Measurements from ENCODE around the gene MEIS1.
"Not testable (repeated sequence)": the region's sequence is repeated elsewhere in the genome, so short reads cannot be mapped to it uniquely, and the experiment has no call there.

Gene MEIS1

DNA sequence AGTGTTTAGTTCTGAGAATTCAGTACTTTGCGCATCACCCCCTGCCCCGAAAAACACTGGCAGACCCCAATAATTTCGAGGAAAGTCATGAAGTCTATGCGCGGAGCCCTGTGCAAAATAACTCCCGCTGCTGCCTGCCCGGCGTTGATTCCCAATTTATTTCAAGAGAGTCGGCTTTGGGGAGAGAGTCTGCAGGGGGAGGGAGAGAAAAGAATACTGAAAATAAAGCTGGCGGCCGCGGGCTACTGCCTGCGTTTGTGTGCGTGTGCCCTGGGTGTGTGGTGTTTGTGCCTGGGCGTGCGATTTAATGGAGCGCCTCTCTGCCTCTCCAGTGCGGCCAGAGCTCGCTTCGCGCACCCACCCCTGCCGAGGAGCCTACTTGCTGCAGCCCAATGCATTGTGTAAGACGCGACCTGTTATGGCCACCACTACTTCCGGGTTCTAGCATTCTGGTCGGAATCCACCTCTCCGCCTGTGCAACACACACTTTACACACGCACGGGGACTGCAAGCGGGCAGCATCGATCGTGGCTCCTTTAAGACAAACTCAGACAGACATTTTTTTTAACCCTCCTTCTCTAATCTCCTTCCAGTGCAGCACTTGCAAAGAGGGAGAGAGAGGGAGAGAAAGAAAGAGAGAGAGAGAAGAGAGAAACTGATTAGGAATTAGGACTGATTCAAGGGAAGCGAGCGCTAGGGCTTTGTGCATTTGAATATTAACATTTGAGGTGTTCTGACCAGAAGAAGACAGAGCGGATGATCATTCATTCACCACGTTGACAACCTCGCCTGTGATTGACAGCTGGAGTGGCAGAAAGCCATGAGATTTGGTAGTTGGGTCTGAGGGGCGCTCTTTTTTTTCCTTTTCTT is at the start of gene MEIS1:
Gene MEIS1, plus strand, starts transcription at position 447 of the 870 bp plus-strand sequence. CDS start 732 bp downstream, outside the sequence.
- no peak for DNase-seq (ENCODE audit: low read depth)

- DNase-seq (ENCODE audit: low read depth) = no peak
Measured at GRCh38 chr2:66387016-66387753, 47.7 kb upstream of the MEIS1 start.

GRCh38 chr2:66389651-66390131 is 45.2 kb upstream of the MEIS1 start:
- no peak for DNase-seq (ENCODE audit: low read depth)

DNA sequence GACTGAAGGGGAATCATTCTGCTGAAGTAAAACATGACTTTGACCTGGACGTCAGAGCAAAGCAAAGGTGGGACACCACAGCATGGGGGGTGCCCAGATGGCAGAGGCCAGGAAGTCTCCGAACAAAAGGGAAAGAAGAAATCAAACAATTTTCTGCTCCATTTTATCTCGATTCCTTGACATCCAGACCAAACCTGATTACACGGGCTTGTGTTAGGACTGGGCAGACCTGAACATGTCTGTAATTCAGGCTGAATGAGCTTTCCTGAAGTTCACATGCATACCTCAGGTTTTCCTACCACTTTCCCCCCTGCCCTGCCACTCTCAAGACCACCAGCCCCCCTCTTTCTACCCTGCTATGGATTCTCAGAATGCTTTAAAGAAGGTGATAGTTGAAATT is 44.8 kb upstream of the MEIS1 start:
- no peak for DNase-seq (ENCODE audit: low read depth)

- DNase-seq (ENCODE audit: low read depth) = no peak
Measured at GRCh38 chr2:66390811-66391210, 44.1 kb upstream of the MEIS1 start.

DNA sequence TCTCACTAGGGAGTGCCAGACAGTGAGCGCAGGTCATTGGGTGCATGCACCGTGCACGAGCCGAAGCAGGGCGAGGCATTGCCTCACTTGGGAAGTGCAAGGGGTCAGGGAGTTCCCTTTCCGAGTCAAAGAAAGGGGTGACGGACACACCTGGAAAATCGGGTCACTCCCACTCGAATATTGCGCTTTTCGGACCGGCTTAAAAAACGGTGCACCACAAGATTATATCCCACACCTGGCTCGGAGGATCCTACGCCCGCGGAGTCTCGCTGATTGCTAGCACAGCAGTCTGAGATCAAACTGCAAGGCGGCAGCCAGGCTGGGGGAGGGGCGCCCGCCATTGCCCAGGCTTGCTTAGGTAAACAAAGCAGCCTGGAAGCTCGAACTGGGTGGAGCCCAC is 43.7 kb upstream of the MEIS1 start:
- not testable (repeated sequence) for DNase-seq (ENCODE audit: low read depth)

- DNase-seq (ENCODE audit: low read depth) = no peak
Measured at GRCh38 chr2:66405473-66405872, 29.5 kb upstream of the MEIS1 start.

DNA sequence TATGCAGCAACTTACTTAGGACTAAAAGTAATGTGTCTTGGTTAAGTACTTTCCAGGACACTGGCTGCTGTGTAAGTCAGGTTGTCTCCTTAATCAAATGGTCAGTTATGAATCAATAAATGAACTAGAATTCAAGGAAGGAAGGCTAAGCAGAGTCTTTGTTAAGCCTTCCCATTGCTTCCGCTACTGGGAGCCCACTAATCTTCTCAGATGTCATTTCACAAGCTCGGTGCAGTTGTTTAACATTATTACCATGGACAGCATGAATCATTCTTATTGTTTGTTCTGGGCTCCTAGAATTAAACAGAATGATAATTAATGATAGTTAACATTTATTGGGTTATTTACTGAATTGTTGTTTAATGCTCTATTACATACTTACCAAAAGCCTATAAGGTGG is 26.0 kb upstream of the MEIS1 start:
- DNase-seq (ENCODE audit: low read depth) = no peak

DNA sequence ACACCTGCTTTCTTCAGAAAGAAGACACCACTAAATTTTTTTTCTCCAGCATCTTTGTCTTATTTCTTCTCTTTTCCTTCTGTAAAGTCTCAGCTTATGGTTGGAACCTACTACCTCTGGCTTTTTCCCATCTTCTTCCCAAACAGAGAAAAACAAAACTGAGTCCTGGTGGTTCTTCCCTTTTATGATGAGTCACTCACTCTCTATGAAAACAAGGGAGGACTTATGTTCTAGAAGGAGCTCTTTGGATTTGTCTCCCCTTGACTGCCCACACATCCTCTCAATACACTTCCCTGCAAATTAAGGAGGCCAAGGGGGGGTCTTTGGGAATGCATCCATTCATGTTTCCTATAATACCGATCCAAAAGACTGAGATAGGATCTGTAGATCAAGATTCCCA is 22.1 kb upstream of the MEIS1 start:
- DNase-seq (ENCODE audit: low read depth) = no peak

DNA sequence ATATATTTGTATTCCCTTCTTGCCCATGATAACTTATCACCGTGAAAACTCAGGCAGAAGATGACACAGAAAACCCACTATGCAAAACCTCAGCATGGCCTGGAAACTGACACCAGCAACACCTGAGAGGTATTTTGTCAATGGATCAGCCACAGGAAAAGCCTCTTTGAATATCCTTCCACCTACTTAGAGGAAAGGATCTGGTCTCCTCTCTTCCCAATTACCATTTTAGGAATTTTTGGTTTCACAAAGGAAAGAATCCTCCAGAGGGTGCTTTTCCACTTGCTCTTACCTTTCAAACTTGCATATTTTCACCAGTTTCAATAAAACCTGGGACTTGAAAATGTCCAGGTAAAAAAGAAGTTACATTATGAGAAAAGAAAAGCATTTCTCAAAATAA is 20.0 kb upstream of the MEIS1 start:
- no peak for DNase-seq (ENCODE audit: low read depth)

GRCh38 chr2:66418381-66418780 is 16.5 kb upstream of the MEIS1 start:
- no peak for DNase-seq (ENCODE audit: low read depth)

- no peak for DNase-seq (ENCODE audit: low read depth)
Measured at GRCh38 chr2:66421612-66422011, 13.3 kb upstream of the MEIS1 start.

- DNase-seq (ENCODE audit: low read depth) = no peak
Measured at GRCh38 chr2:66423391-66424124, 11.4 kb upstream of the MEIS1 start.

DNA sequence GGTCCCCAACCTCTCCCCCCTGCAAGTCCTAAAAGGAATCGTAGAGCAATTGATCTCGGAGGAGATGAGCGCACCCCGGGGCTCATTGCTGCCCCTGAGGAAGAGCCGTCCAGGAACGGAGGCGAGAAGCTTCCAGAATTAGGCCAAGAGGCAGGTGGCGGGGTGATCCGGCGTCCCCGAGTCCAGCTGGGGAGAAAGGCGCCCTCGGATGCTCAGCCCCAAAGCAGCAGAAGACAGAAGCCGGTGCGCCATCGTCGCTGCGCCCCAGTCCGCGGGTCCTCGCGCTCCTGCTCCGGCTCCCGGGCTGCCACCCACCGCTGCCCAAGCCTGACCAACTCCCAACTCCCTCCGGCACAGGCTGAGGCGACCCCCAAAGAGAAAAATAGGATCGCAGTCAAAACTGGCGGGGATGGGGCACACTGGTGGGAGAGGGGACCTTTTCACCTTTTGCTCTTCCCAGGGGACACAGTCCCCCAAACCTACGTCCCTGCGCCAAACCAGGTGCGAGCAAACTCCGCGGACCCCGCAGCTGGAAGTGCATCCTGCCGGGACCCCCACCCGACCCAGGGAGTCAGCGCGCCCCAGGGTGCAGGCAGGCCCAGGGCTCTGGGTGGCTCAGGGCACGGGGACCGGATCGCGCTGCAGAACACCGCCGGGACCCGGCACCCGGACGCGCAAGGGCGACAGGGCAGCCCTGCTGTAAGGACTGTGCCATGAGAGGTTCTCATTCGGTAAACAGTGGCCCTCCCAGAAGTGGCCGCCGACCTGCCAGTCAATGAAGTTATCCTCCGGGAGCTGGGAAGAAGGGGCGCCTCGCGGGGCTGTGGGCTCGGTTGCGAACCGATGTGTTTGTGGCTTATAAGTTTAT is 8.4 kb upstream of the MEIS1 start:
- DNase-seq (ENCODE audit: low read depth) = no peak

GRCh38 chr2:66427300-66427699 is 7.6 kb upstream of the MEIS1 start:
- DNase-seq (ENCODE audit: low read depth) = no peak

DNA sequence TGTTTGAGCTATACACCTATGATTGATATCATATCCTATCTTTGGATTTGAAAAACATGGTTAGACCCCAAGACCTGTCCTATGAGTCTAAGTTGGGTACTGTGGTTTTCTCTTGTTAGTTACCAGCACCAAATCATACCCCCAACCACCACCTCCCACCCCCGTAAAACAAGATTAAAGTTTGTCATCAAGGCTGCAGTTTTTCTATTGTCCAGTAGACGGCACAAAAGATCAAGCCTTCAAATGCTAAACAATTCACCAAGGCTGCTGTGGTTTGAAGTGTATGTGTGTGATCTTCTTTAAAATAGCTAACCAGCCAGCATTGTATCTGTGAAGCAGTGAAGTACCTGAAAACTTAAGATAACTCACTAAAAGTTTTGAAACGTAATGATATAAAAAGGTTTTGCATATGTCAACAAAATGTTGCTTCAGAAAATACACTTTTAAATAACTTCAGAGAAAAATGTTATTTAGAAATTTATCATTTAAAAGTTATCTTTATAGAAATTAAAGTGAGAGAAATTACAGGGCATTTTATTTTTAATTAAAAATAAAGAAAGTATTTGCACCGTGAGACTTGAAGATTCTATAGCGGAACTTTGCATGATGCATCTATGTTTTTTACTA is 5.8 kb upstream of the MEIS1 start:
- DNase-seq (ENCODE audit: low read depth) = no peak

DNA sequence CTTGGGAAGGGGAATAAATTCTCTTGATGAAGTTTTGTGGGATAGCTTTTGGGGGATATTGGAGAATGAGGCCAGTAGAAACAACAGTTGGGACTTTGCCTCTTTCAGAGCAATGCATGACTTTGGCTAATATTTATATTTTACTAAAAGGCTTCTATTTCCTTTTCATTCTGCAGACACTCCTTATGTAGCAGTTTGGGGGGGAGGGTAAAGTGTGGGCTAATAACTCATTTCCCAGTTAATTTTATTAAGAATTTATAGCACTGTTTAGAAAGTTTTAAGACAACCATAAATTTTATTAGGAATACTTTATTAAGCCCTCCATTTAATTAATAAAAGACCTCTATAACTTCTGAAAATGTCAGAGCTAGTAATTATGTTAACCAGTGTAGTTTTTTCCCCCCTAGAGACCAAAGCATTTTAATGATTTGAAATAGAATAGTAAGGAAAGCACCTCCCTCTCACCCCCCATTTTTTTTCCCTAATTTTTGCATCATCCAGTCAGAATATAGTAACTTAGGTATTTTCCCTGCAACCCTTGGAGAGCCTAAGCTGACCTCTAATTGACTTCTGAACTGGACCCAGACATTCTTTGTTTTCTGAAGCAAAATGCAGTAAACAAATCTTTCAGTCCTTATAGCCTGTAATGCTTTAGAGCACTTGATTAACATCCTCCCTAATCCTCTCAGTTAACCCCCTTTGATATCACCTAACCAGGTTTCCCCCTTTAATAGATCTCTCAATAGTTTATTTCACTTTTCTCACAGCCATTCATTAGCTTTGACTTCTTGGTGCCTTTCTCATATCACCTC is 5.0 kb upstream of the MEIS1 start:
- DNase-seq (ENCODE audit: low read depth) = no peak

DNA sequence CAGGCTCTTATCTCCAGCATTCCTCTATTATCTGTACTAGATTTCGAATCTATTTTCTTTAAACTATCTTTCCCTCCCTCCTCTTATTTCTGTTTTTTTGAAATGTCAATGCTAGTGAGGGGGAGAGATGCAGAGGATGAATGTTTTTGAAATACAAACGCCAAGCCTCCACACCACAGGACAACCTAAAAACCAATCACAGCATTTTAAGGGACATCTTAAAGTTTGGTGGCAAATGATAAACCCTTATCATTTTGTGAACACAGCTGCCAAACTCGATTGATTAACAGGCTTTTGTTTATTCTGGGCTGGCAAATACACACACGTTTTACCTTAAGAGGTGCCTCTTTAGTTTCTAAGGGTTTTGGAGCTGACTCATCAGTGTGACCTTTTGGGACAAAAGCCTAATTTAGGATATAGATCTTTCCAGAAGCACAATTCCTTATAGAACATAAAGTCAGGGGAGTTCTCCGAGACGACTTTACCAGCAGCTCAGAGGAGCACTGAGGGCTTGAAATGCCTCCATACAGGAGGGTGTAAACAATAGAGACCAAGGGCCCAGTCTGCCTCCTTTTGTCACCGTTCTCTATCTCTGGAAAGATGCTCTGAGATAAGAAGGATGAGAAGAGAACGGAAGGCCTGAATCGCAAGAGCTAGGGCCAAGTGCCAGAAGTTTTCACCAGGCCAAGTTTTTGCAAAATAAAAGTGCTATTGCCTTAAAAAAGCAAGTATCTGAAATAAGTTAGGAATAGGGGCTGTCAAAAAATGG is 4.2 kb upstream of the MEIS1 start:
- no peak for DNase-seq (ENCODE audit: low read depth)

DNA sequence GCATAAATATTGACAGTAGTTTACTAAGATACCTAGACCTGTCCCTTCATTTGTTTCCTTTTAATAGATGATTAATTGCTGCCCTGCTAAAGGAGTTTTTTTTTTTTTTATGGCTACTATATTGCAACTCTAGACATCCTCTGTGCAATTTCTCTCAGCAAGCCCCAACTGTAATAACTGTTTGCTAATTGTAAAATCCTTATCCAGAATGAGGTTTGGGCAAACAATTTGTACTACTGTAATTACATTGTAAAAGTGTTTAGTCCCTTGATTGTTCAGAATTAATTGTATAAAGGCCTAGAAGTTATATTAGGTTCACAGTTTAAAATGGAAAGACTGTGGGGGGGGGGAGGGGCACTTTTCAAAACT is 3.7 kb upstream of the MEIS1 start:
- no peak for DNase-seq (ENCODE audit: low read depth)

Data from activated T-helper 9 cell treated with anti-CD3 and anti-CD28 coated beads, Interleukin-2, amount 50 U/mL, for 16 hours (primary cell).